Aorta (tissue), 5 donors: ENCODE results near the gene IFIT1B. TPM values are rescaled to one million over a fixed set of nuclear protein-coding genes. Genes with fewer than 3 reads are reported as not detected.
"Not testable (repeated sequence)": the region's sequence is repeated elsewhere in the genome, so short reads cannot be mapped to it uniquely, and the experiment has no call there.

ENCODE experiments used
- ATAC-seq: fragments of 200-7000 bp; cut with Tn5 transposase; one replicate; pipeline ENCODE4 v1.9.1; 2022; ENCODE audit warnings: moderate library complexity; ENCODE audit not compliant: low FRiP score
- DNase-seq, 2 donors: peaks; one replicate each; pipeline ENCODE4 v3.0.0-alpha.2; 2020
- H3K27ac ChIP-seq, 2 donors: one replicate each; pipeline ENCODE4 v1.5.1; 2013; ENCODE audit warnings: low read length in 2 of 2, mild to moderate bottlenecking in 2 of 2, moderate library complexity in 2 of 2, control low read depth in 1 of 2, inconsistent platforms in 1 of 2, low read depth in 1 of 2
- H3K27me3 ChIP-seq, 2 donors: one replicate each; pipeline ENCODE4 v1.6.1; 2013; ENCODE audit warnings: control low read depth in 1 of 2, low read length in 1 of 2, mild to moderate bottlenecking in 1 of 2, moderate library complexity in 1 of 2; ENCODE audit not compliant: insufficient read depth in 2 of 2, control insufficient read depth in 1 of 2
- H3K36me3 ChIP-seq, 2 donors: one replicate each; pipeline ENCODE4 v1.6.1; 2013; ENCODE audit warnings: control low read depth in 1 of 2, low read length in 1 of 2, mild to moderate bottlenecking in 1 of 2; ENCODE audit not compliant: insufficient read depth in 2 of 2, control insufficient read depth in 1 of 2
- H3K4me1 ChIP-seq, 2 donors: one replicate each; pipeline ENCODE4 v1.6.1; 2013; ENCODE audit warnings: low read length in 2 of 2, control low read depth in 1 of 2, mild to moderate bottlenecking in 1 of 2, moderate library complexity in 1 of 2; ENCODE audit not compliant: insufficient read depth in 2 of 2, control insufficient read depth in 1 of 2
- H3K4me3 ChIP-seq, 2 donors: one replicate each; pipeline ENCODE4 v1.5.1; 2013; ENCODE audit warnings: low read length in 2 of 2, control low read depth in 1 of 2, mild to moderate bottlenecking in 1 of 2
- H3K9me3 ChIP-seq: one replicate; pipeline ENCODE4 v1.6.1; 2013; ENCODE audit warnings: mild to moderate bottlenecking, low read length; ENCODE audit not compliant: control insufficient read depth
- WGBS, 2 donors: extraction: QIAGEN DNeasy Blood & Tissue Kit; methylation state at CpG; one replicate each; pipeline ENCODE4 v1.1.7; 2013; 5-methylcytosine and 5-hydroxymethylcytosine counted together
- intact Hi-C, 2 donors: fragments of 100-400 bp; cut with DNase I; formaldehyde crosslinking; loops; one replicate each; pipeline versions ENCODE4 v1.14.2 to v1.15.0; 2022
- polyA plus RNA-seq, 2 donors: library from polyadenylated mRNA; stranded (reverse); fragments of 200-250 nt; gene quantifications; one replicate each; pipeline ENCODE4 v1.2.3, GENCODE V29; 2013
- total RNA-seq, 2 donors: library from RNA; stranded (reverse); fragmentation: NEBNext Ultra II Directional; extraction: Animal tissue kit (Norgen Biotek cat#: 25700); gene quantifications; one replicate each; pipeline ENCODE4 v1.2.1, GENCODE V29; 2021
- donor health status: healthy with polysubstance abuse.
- donor health status: Bipolar disorder and iron deficiency.
- donor health status: DM: no; HTN: no; CAD: no.
- donor health status: DM: no; HTN: no; CAD: no.
- donor health status: DM: yes; HTN: yes; CAD: no.

IFIT1B gene
- total and polyA plus RNA-seq, 4 donors, result 0.16 to 0.87 TPM; not detected in 2

DNA sequence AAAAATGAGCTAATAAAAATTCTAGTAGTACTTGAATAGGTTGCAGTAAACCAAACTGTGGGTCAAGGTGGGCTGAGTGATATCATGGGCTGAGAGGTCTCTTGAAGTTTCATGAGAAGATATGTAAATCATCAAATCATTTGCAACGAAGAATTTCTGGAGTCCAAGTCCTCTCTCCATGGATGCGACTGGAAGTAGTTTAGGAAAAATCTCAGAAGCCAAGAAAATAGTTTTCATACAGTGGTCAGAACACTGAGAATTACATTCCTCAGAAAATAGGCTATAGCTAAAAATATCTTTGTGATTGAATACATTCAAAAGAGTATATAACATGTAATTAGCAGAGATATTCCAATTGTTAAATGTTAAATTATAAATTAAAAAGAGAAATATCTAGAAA lies 10.9 kb downstream of the IFIT1B start:
- Histone ChIP-seq H3K4me1 (peaks cover 1 to 3% of the 10 kb centered on the region in 2 donors), H3K9me3 (no peaks in the 10 kb centered on the region), H3K36me3 (no peaks in the 10 kb centered on the region), H3K27ac (no peak overlapping the region), H3K4me3 (no peak overlapping the region), H3K27me3 (no peaks in the 10 kb centered on the region)
- WGBS, 2 donors, result 31 to 42% methylated on average over 2 of the region's 2 CpGs
- ATAC-seq (no peak), DNase-seq (no peak)
- intact Hi-C loops, result no loop called here

DNA sequence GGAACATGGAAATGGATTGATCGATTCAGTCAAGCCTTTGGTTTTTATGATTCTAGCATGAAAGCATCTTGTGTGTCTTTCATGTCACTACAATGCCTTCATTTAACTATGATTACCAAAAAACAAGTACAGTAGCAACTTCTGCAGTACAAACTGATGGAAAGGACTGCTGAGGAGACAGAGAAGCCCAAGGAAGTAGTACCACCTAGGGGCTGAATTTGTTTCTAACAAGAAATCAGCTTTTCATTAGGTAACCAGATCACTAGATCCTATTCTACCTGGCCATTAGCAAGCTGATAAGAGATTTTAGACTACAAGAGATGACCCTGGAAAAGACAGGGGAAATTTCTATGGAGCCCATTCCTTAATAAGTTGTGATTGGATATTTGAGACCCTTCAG lies 11.4 kb downstream of the IFIT1B start:
- Histone ChIP-seq H3K4me1 (peaks cover 1 to 3% of the 10 kb centered on the region in 2 donors), H3K9me3 (no peaks in the 10 kb centered on the region), H3K27ac (no peak overlapping the region), H3K27me3 (no peaks in the 10 kb centered on the region), H3K36me3 (no peaks in the 10 kb centered on the region), H3K4me3 (no peak overlapping the region)
- intact Hi-C loops, result no loop called here
- no peak for ATAC-seq
- DNase-seq, result no peak
- 83 to 86% methylated on average over 1 of the region's 1 CpG for WGBS, 2 donors

DNA sequence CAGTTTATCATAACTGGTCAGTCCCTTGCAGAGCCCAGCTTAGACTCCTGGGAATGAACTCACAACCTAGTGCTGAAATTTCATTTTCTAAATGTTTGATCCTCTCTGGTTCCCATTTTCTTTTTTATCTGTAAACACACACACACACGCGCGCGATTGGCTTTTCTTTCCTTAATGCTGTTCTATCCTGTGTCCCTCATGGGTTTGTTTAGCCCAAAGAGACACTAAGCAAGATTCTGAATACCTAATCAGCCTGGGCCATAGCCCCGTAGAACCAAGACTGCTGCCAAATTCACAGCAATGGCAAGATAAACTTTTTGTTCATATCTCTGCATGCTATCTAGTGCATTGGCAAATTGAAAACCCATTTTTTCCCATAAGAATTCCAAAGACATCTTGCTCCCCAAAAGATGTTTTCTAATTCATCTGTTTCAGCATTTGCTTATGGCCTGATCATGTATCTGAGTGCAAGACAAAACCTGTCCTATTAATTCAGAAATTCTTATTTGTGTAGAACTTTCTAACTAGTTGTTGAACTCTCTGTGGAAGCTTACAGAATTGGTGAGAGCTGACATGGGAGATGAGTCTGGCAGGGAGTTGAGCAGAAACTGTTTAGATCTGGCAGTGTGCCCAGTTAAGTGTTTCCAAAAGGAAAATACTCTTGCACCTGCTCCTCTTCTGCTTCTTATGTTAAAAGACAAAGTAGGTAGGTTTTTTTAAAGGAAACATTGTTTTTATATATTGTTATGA lies 12.8 kb downstream of the IFIT1B start:
- Histone ChIP-seq H3K9me3 (no peaks in the 10 kb centered on the region), H3K27ac (no peak overlapping the region), H3K36me3 (no peaks in the 10 kb centered on the region), H3K4me1 (peaks cover 1 to 3% of the 10 kb centered on the region in 2 donors), H3K27me3 (no peaks in the 10 kb centered on the region), H3K4me3 (no peak overlapping the region)
- DNase-seq (no peak), ATAC-seq (no peak)
- WGBS, 2 donors, result 83 to 84% methylated on average over 5 of the region's 5 CpGs
- intact Hi-C loops, result no loop called here

DNA sequence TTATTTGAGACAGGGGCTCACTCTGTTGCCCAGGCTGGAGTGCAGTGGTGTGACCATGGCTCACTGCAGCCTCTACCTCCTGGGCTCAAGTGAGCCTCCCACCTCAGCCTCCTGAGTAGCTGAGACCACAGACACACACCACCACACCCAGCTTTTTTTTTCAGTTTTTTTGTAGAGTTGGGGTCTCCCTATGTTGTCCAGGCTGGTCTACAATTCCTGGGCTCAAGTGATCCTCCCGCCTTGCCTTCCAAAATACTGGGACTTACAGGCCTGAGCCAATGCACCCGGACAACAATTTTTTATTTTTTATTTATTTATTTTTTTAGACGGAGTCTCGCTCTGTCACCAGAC lies 13.3 kb downstream of the IFIT1B start:
- H3K9me3 ChIP-seq, H3K27me3 ChIP-seq, H3K27ac ChIP-seq, H3K36me3 ChIP-seq, intact Hi-C loops, H3K4me3 ChIP-seq, H3K4me1 ChIP-seq, DNase-seq, ATAC-seq: not testable (repeated sequence)
- 91 to 94% methylated on average over 4 of the region's 4 CpGs for WGBS, 2 donors

DNA sequence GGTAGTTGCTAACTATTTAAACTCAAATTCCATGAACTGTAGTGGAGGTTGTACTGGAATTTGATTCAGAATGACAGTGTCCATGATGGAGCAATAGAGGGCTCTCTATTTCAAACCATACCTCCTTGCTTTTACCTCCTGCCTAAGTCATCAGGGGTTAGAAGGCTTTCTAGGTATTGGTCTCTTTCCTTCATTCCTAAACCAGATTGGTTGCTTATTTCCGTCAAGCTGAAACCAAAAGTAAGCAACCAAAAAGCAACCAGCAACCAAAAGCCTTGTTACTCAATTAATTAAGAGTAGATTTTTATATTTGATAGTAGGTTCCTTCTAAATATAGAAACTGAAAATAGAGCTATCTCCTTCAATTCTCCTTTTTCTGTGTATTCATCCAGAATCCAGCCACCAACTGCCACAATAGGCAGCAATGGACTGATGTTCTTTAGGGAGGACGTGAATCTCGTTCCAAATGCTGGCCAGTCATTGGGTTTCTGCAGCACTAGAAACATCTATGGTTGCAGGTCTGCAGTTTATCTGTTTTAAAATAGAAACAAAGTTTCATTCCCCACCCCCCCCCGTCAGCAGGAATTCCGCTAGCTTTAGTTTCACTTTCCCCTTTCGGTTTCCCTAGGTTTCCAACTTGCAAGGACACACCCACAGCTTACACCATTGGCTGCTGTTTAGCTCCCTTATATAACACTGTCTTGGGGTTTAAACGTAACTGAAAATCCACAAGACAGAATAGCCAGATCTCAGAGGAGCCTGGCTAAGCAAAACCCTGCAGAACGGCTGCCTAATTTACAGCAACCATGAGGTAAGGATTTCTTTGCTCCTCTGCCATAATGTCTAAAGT lies 14.3 kb downstream of the IFIT1B start, which contains the start of gene IFIT1:
Gene IFIT1, plus strand, starts transcription at position 717 of the 850 bp plus-strand sequence. Its CDS starts 90 bp downstream, at position 807.
- WGBS, 2 donors, result 0% methylated on average over 8 of the region's 8 CpGs
- DNase-seq, result no peak
- peaks cover 1 to 3% of the 10 kb centered on the region in 2 donors for H3K4me1 ChIP-seq
- peak within 1 kb of the TSS; percentile 67 to 71 for H3K27ac ChIP-seq
- H3K27me3 ChIP-seq, result no peaks in the 10 kb centered on the region
- H3K9me3 ChIP-seq, result no peaks in the 10 kb centered on the region
- intact Hi-C loops, result no loop called here
- H3K4me3 ChIP-seq, result peak within 1 kb of the TSS; percentile 90 to 98
- H3K36me3 ChIP-seq, result no peaks in the 10 kb centered on the region
- ATAC-seq, result peak; percentile 94

DNA sequence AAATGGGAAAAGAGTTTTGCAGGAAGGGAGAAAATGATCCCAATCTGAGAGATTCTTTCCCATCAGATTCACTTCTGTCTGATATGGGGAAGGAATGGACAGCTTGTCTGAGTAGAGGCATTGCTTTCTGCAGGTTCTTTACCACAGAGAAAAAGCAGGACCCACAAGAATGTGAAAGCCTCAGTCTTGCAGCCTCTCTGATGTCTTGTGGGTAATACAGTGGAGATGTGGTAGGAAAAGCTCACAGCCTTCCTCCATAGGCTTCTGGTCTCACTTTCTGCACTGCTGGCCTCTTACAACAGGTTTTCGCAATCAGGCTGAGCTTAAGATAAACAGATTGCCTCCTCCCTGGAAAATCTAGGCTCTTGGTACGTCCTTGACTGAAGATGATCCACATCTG lies 15.1 kb downstream of the IFIT1B start:
- Histone ChIP-seq H3K4me1 (peaks cover 1 to 3% of the 10 kb centered on the region in 2 donors), H3K9me3 (no peaks in the 10 kb centered on the region), H3K27me3 (no peaks in the 10 kb centered on the region), H3K4me3 (peak overlapping the region; percentile 90 to 98), H3K36me3 (no peaks in the 10 kb centered on the region), H3K27ac (peak overlapping the region; percentile 67 to 71)
- 2 to 6% methylated on average over 2 of the region's 2 CpGs for WGBS, 2 donors
- intact Hi-C loops, result no loop called here
- DNase-seq (no peak), ATAC-seq (peak; percentile 81)

DNA sequence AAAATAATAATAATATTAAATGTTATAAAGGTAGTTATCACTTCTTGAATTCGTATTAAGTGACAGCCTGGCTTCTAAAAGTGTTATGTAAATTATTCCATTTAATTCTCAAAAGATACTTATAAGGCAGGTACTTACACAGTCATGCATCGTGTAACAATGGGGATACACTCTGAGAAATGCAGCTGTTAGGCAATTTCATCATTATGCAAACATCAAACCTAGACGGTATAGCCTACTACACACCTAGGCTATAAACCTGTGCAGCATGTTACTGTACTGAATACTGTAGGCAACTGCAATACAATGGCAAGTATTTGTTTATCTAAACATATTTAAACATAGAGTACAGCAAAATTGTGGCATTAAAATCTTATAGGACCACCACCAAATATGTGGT lies 16.0 kb downstream of the IFIT1B start:
- Histone ChIP-seq H3K27ac (no peak overlapping the region), H3K9me3 (no peaks in the 10 kb centered on the region), H3K36me3 (no peaks in the 10 kb centered on the region), H3K4me3 (no peak overlapping the region), H3K4me1 (peaks cover 1 to 3% of the 10 kb centered on the region in 2 donors), H3K27me3 (no peaks in the 10 kb centered on the region)
- 58% methylated on average over 3 of the region's 3 CpGs for WGBS, 2 donors
- DNase-seq (no peak), ATAC-seq (no peak)
- intact Hi-C loops, result no loop called here

DNA sequence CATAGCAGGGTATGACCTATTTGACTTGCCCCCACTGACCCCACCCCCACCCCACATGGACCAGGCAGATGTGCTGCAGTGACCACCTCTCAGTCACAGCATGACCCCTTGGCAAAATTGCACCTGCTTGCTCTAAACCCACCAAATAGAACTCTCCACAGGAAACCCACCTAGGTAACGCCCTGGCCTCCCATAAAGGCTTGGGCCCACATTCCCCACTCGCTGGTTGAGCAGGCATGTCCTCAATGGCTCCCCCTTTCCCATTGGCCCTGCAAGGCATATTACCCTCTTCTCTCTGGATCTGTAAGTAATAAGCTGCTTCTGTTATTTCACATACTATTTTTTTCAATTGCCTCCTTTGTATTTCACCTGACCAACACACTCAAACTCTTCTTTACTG lies 17.3 kb downstream of the IFIT1B start:
- Histone ChIP-seq H3K4me1 (peaks cover 1 to 3% of the 10 kb centered on the region in 2 donors), H3K4me3 (no peak overlapping the region), H3K9me3 (no peaks in the 10 kb centered on the region), H3K27me3 (no peaks in the 10 kb centered on the region), H3K36me3 (no peaks in the 10 kb centered on the region), H3K27ac (no peak overlapping the region)
- DNase-seq (no peak), ATAC-seq (no peak)
- 96 to 97% methylated on average over 2 of the region's 2 CpGs for WGBS, 2 donors
- intact Hi-C loops, result no loop called here
